GM18870 (cell line): Measurements from ENCODE around the gene CFAP97D1.

ENCODE experiments used
- ATAC-seq: cut with Tn5 transposase; IDR thresholded peaks from one replicate; pipeline ENCODE4 v1.9.1; 2021; ENCODE audit warnings: moderate library complexity; ENCODE audit not compliant: unreplicated experiment

Gene CFAP97D1

DNA sequence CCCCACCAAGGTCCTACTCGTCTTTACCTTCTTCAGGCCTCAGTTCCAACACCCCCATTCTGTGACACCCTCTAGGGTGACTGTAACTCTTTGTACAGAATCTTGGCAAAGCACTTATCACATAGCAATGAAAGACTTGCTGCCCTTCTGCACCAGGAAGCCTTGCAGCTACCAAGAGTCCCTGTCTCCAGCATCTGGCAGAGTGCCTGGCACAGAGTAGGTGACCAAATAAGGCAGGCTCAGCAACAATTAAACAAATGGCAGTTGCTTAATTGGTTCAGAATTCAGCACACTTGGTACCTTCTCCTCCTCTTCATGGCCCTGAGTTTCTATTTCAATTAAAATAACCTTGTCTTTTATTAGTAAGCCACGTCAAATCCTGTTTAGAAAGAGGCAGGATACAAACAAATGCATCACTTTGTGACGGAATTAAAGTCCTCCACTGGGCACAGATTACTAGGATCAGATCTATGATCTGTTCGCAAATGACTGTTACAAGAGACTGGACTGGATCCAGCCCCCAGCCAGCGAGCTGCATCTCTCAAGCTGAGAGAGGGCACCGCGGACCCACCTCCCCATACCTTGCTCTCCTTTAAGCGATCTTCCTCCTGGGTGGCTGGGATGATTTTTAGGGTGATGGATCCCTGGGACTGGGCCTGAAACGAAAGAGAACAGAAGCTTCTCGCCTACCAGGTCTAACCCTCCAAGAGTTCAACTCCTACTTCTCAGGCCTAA is 43.3 kb downstream of the CFAP97D1 start:
- no peak for ATAC-seq

DNA sequence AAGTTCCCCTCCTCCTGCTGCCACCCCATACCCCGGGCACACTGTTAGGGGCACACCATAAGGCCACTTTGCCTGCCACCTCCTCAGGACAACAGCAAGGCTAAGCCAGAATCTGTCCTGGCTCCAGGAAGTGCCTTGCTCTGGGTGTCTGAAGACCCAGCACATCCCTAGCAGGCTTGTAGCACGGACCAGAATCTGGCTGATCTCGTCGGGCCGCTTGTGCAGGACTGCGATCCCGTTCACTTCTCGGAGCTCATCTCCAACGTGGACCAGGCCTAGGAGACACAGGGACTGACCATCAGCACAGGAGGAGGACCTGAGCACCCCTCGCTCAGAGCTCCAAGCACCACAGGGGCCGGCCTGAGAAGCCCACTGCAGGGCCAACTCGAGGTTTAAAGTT is 45.3 kb downstream of the CFAP97D1 start:
- no peak for ATAC-seq

DNA sequence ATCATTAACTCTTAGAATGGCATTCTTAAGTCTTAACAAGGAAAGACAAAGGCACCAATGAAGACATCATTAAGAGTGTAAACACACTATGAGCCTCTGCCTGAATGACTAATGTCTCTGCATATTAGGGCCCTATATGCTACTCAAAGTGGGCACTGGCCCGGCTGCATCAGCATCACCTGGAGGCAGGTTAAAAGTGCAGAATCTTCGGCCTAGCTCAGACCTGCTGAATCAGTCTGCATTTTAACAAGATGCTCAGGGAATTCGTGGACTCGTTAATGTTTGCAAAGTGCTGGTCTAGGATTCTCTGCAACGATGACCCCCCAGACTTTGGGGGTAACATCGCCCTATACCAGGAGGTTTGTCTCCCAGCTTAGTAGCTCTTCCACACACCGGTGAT is 46.0 kb downstream of the CFAP97D1 start:
- no peak for ATAC-seq

DNA sequence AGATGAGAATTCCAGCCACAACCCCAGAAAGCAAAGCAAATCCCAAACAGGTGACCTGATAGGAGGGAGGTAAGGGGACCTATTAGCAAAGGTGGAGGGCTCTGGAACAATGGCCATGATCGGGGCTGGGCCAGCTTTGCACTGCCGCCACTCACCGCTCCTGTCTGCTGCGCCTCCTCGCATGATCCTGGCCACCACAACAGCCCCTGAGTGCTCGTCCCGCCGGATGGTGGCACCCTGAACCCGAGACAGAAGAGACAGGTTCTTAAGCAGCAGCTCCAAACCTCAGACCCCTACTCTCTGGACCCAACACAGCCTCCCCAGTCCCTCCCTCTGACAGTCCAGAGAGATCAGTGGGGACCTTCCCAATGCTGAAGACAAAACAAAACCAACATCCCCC is 47.4 kb downstream of the CFAP97D1 start:
- ATAC-seq, result no peak

DNA sequence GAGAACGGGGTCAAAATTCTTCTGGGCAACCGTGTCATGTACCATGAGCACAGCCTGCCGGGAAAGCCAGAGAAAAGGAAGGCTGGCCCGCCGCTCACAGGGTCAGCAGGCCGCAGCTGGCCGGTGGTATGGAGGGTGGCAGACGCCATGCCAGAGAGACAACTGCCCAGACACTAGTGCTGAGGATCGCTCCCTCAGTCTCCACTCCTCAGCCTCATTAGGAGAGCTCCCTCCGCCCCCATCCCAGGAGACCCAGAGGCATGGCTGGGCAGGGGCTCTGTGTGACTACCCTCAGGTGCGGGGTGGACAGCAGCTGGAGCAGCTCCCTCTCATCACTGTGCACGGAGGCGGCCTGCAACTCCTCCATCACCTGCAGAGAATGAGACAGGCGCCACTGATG is 49.5 kb downstream of the CFAP97D1 start:
- ATAC-seq, result no peak

DNA sequence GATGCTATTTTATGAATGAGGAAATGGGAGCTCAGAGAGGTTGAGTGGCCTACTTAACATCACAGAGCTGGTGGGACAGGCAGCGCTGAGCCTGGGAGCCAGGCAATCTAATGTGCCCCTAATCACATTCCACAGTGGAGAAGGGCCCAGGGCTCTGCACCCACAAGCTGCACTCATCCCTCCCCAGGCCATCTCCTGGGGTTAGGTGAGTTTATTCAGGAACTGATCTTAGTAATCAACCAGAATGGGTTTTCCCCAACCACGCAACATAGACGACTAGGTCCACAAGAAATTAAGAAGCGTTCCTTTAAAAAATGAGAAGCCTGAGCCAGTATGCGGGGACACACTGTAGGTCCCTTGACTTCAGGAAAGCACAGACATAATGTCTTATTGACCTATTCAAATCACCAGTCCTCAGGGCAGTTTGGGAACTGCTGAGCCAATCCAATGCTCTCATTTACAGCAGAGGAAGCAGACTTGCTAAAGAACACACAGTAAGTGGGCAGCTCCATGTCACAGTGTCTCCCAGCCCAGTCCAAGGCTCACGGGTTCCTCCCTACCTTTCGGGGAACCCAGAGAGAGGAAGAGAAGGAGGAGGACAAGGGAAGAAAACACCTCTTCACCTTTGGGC is 50.4 kb downstream of the CFAP97D1 start:
- no peak for ATAC-seq

DNA sequence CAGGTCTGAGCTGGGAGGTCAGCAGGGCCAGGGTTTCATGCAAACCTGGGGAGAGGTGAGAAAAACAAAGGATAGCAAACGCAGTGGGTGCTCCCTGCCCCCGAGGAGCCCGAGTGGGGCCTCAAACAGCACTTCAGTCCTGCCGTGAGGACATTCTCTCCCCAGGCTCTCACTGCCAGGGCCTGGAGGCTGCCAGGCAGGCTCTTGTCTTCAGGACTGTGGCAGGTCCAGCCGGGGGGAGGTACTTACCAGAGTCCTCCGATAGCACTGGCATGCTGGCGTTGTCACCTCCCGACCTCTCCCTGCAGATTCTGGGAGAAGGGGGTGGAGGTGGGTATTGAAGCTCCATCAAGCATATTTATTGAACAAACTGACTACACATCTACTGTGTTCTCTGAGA is 51.4 kb downstream of the CFAP97D1 start:
- no peak for ATAC-seq

DNA sequence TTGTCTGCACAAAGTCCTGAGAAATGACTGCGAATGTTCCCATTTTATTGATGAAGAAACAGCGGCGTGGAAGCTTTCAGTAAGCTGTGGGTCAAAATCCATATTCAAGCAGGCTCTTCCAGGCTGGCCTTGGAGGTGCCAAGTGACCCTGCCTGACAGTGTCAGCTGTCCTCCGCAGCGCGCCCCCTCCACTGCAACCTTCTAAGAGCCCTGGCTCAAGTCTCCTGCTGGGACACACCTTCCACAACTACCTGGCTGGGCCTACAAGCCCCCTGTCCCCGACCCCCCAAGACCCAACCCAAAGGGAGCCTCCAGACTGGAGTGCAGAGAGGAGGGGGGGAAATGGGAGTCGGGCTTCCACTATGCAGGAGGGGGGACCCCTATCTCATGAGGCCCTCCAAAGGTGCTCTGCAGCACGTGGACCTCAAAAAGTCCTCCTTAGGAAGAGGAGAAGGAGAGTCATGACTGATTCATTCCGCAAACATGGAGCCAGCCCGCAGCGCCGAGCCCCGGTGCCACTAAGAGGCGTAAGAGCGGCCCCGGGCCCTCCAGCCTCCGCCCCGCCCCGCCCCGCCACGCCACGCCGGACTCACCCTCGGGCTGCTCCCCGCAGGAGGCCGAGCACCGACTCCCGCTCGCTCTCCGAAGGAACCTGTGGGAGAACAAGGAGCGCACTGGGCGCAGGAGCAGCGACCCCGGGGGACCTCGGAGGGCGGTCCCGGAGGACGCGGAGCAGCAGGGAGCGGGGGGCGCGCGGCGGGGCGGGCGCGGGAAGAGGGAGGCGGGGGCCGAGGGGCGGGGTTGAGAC is 52.1 kb downstream of the CFAP97D1 start:
- no peak for ATAC-seq

DNA sequence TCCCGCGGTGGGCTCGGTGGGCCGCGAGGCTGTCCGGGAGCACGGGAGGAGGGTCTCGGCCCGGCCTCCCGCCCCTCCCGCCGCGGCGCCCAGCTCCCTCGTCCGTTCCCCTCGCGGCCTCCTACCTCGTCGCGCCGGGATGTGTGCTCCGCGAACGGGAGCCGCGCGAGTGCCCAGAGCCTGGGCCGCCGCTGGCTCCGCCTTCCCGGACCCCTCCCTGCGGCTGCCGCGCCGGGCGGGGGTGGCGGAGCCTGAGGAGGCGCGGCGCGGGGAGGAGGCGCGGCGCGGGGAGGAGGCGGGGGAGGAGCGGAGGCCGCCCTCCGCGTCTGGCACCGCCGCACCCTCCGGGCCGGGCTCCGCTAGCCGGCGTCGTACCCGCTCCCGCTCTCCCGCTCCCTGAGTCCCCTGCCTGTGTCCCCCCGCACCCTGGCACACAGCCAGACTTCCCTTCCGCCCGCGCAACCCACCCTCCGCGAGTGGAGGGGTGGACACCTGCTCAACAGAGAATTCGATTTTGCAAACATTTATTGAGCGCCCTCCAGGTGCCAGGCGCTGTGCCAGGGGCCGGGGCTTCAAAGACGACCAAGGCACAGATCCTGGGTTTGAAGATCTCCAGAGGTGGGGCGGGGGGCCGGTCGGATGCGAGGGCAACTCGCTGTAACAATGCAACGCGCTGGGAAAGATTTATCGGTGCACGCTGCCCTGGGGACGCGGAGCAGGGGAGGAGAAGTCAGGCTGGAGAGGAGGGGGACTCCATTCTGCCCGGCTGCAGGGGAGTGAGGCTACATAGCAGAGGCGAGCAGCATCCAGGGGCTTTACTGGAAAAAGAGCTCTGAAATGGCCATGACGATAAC is 53.0 kb downstream of the CFAP97D1 start, which contains the start of gene MPP3:
Gene MPP3 (minus strand): TSS at position 171 of the 854 bp plus-strand sequence. CDS start 1,240 bp downstream, outside the sequence.
- ATAC-seq, result no peak

DNA sequence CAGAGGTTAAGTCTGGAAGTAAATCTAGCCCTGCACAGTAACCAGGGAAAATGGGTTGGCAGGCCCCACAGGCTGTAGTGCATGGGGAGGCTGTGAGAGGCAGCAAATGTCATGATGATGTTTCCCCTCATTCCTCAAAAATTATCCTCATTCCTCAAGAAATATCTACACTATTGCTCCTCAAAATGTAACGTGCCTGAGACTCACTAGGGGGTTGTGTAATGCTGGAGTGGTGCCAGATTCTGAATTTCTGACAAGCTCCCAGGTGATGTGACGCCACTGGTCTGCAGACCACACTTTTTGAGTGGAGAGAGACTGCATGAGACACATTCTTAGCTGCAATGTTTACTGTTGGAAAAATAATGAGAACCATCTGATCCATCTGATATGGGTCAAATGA is 53.9 kb downstream of the CFAP97D1 start:
- no peak for ATAC-seq
